Measurements from ENCODE around the gene VPS29.
"Not testable (repeated sequence)": the region's sequence is repeated elsewhere in the genome, so short reads cannot be mapped to it uniquely, and the experiment has no call there.

DNA sequence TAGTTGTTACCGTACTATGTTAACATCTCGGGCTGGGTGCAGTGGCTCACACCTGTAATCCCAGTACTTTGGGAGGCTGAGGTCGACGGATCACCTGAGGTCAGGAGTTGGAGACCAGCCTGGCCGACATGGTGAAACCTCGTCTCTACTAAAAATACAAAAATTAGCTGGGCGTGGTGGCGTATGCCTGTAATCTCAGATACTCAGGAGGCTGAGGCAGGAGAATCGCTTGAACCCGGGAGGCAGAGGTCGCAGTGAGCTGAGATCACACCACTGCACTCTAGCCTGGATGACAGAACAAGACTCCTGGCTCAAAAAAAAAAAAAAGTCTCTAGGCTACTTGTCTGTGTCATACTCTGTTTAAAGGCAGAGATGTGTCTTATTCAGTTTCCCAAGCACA, 36.1 kb downstream of the VPS29 start:
- TF ChIP-seq POLR2AphosphoS5 (IDR thresholded peaks at IDR 0.05; ENCODE audit: low read depth, low read length); CTCF (IDR thresholded peaks at IDR 0.05 in 2 of 3, conservative IDR thresholded peaks at IDR 0.05 in 1 of 3; ENCODE audit: borderline replicate concordance in 1 of 3, insufficient read depth in 1 of 3, low read depth in 2 of 3, low read length in 2 of 3); TCF7L2 (IDR thresholded peaks at IDR 0.05; ENCODE audit: borderline replicate concordance, extremely low read depth, insufficient read depth, insufficient read length); POLR2A (IDR thresholded peaks at IDR 0.05; ENCODE audit: borderline replicate concordance, extremely low read depth, insufficient read depth, insufficient read length); REST (IDR thresholded peaks at IDR 0.05; ENCODE audit: low read depth); ZFX (IDR thresholded peaks at IDR 0.05); SIN3A (IDR thresholded peaks at IDR 0.05; ENCODE audit: low read depth); JUND (IDR thresholded peaks at IDR 0.05): not testable (repeated sequence)

Measured in HCT116 (cell line).